ENCODE data around the gene PILRA. TPM values are rescaled to one million over a fixed set of nuclear protein-coding genes. Genes with fewer than 3 reads are reported as not detected.
"Not testable (repeated sequence)": the region's sequence is repeated elsewhere in the genome, so short reads cannot be mapped to it uniquely, and the experiment has no call there.

Gene PILRA
- total and polyA plus RNA-seq, 4 donors, result 5.8 to 21.5 (median 10.9) TPM

DNA sequence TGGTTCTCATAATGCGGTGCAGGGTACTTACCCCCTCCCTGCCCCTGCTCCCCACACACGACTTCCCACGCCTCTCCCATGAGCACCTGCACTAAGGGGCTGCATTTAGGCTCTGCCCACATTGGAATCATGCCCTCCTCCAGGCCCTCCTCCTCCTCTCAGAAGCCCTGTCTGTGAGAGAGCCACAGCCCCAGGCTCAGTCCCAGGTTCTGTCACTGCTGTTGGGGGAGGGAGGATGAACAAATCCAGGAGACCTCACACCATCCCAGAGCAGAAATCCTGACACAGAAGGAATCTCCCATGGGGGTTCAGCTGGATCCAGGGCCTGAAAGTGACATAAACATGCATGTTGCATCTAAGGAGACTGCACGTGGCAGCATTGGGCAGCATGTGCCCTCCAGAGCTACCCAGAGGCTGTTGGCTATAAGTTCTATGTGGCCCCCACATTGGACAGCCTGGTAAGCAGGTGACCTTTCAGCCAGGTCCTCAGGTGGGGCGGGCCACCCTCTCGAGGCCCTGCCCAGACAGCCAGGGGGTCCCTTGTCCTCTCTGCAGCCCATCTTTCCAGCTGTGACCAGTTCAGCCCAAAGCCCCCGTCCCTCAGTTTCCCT lies 1.6 kb upstream of the PILRA start:
- 68 to 69% methylated on average over 7 of the region's 7 CpGs for WGBS, 2 donors
- H3K27ac ChIP-seq (ENCODE audit: low read depth in 1 of 2, low read length in 2 of 2), result no peak overlapping the region
- H3K36me3 ChIP-seq (ENCODE audit: control insufficient read depth in 1 of 2, insufficient read depth in 2 of 2, low read length in 1 of 2), result no peaks in the 10 kb centered on the region
- ATAC-seq (ENCODE audit: low FRiP score) (no peak), DNase-seq (peak in 1 of 2 donors; percentile 57)
- intact Hi-C loops (cut with DNase I), result no loop called here
- H3K9me3 ChIP-seq (ENCODE audit: control insufficient read depth, low read length), result no peaks in the 10 kb centered on the region
- H3K4me1 ChIP-seq (ENCODE audit: control insufficient read depth in 1 of 2, insufficient read depth in 2 of 2, low read length in 2 of 2), result no peaks in the 10 kb centered on the region
- no peaks in the 10 kb centered on the region for H3K27me3 ChIP-seq (ENCODE audit: control insufficient read depth in 1 of 2, insufficient read depth in 2 of 2, low read length in 1 of 2)
- no peak overlapping the region for H3K4me3 ChIP-seq (ENCODE audit: low read length in 2 of 2)

DNA sequence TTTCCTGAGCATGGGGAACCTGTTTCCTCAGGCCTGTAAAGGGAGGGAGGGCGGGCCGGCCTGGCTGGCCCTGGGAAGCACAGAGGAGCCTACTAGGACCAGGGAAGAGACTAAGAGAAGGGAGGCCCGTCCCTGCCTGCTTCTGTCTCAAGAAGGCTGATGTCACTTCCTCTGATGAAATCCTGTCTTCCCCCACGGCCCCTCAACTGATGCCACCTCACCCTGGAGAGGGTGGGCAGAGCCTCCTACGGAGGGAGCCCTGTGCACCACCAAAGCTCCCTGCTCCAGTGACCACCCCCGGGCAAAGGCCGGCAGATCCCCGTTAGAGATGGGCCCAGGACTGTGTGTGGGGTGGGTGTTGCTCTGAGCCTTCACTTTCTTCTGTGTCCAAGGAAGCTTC lies 1.0 kb upstream of the PILRA start:
- no peak for ATAC-seq (ENCODE audit: low FRiP score)
- no peaks in the 10 kb centered on the region for H3K36me3 ChIP-seq (ENCODE audit: control insufficient read depth in 1 of 2, insufficient read depth in 2 of 2, low read length in 1 of 2)
- no peak for DNase-seq
- H3K4me3 ChIP-seq (ENCODE audit: low read length in 2 of 2), result no peak overlapping the region
- no peaks in the 10 kb centered on the region for H3K4me1 ChIP-seq (ENCODE audit: control insufficient read depth in 1 of 2, insufficient read depth in 2 of 2, low read length in 2 of 2)
- 51 to 61% methylated on average over 7 to 8 of the region's 8 CpGs for WGBS, 2 donors
- H3K27me3 ChIP-seq (ENCODE audit: control insufficient read depth in 1 of 2, insufficient read depth in 2 of 2, low read length in 1 of 2), result no peaks in the 10 kb centered on the region
- intact Hi-C loops (cut with DNase I), result no loop called here
- H3K9me3 ChIP-seq (ENCODE audit: control insufficient read depth, low read length), result no peaks in the 10 kb centered on the region
- no peak overlapping the region for H3K27ac ChIP-seq (ENCODE audit: low read depth in 1 of 2, low read length in 2 of 2)

GRCh38 chr7:100372694-100373093 lies 593 bp upstream of the PILRA start:
- intact Hi-C loops (cut with DNase I), result no loop called here
- Histone ChIP-seq H3K27me3 (ENCODE audit: control insufficient read depth in 1 of 2, insufficient read depth in 2 of 2, low read length in 1 of 2) (no peaks in the 10 kb centered on the region), H3K9me3 (ENCODE audit: control insufficient read depth, low read length) (no peaks in the 10 kb centered on the region), H3K27ac (ENCODE audit: low read depth in 1 of 2, low read length in 2 of 2) (no peak overlapping the region), H3K4me3 (ENCODE audit: low read length in 2 of 2) (no peak overlapping the region), H3K36me3 (ENCODE audit: control insufficient read depth in 1 of 2, insufficient read depth in 2 of 2, low read length in 1 of 2) (no peaks in the 10 kb centered on the region), H3K4me1 (ENCODE audit: control insufficient read depth in 1 of 2, insufficient read depth in 2 of 2, low read length in 2 of 2) (no peaks in the 10 kb centered on the region)
- peak in 1 of 2 donors; percentile 51 for DNase-seq
- 55 to 64% methylated on average over 5 to 6 of the region's 6 CpGs for WGBS, 2 donors
- ATAC-seq (ENCODE audit: low FRiP score), result peak; percentile 1

DNA sequence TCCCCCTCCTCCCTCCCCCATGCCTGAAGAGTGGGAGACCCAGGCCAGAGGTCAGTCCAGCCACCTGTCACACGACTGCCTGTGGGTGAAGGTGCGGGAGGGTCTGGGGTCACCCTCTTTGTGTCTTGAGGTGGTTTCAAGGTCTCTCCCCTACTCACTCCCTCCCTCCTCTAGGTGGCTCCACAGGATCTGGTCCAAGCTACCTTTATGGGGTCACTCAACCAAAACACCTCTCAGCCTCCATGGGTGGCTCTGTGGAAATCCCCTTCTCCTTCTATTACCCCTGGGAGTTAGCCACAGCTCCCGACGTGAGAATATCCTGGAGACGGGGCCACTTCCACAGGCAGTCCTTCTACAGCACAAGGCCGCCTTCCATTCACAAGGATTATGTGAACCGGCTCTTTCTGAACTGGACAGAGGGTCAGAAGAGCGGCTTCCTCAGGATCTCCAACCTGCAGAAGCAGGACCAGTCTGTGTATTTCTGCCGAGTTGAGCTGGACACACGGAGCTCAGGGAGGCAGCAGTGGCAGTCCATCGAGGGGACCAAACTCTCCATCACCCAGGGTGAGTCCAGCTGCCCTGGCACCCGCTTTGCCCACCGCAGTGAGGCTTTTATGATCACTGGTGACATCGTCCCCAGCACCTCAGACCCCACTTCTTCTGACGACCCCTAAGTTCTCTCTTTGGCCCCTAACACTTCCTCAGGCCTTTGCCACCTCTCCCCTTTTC lies 747 bp downstream of the PILRA start:
- intact Hi-C loops (cut with DNase I); H3K4me1 ChIP-seq (ENCODE audit: control insufficient read depth in 1 of 2, insufficient read depth in 2 of 2, low read length in 2 of 2); H3K4me3 ChIP-seq (ENCODE audit: low read length in 2 of 2); DNase-seq; ATAC-seq (ENCODE audit: low FRiP score); H3K36me3 ChIP-seq (ENCODE audit: control insufficient read depth in 1 of 2, insufficient read depth in 2 of 2, low read length in 1 of 2); H3K9me3 ChIP-seq (ENCODE audit: control insufficient read depth, low read length); H3K27ac ChIP-seq (ENCODE audit: low read depth in 1 of 2, low read length in 2 of 2); H3K27me3 ChIP-seq (ENCODE audit: control insufficient read depth in 1 of 2, insufficient read depth in 2 of 2, low read length in 1 of 2): not testable (repeated sequence)
- WGBS, 2 donors, result 74 to 75% methylated on average over 14 to 15 of the region's 15 CpGs

DNA sequence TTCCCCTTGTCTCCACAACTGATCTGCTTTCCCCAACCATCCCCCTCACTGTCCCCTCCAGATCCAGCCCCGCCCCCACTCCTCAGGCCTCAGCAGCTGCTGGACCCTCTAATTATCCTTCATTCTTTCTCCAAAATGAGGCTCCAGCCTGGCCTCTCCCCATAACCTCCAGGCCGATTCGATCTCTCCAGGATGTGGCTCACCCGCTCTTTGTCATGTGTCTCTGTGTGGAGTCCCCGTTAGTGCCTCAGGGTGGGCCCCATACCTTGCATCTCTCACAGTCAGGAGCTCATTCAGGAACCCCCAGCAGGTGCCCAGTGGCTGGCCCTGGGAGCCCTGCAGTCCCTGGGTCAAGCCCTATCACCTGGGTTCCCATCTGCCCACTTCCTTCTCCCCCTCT lies 1.3 kb downstream of the PILRA start:
- ATAC-seq (ENCODE audit: low FRiP score), result no peak
- WGBS, 2 donors, result 82 to 84% methylated on average over 5 of the region's 5 CpGs
- H3K27ac ChIP-seq (ENCODE audit: low read depth in 1 of 2, low read length in 2 of 2), result no peak overlapping the region
- H3K4me1 ChIP-seq (ENCODE audit: control insufficient read depth in 1 of 2, insufficient read depth in 2 of 2, low read length in 2 of 2), result no peaks in the 10 kb centered on the region
- intact Hi-C loops (cut with DNase I), result no loop called here
- no peaks in the 10 kb centered on the region for H3K36me3 ChIP-seq (ENCODE audit: control insufficient read depth in 1 of 2, insufficient read depth in 2 of 2, low read length in 1 of 2)
- no peak for DNase-seq
- no peak overlapping the region for H3K4me3 ChIP-seq (ENCODE audit: low read length in 2 of 2)
- no peaks in the 10 kb centered on the region for H3K27me3 ChIP-seq (ENCODE audit: control insufficient read depth in 1 of 2, insufficient read depth in 2 of 2, low read length in 1 of 2)
- H3K9me3 ChIP-seq (ENCODE audit: control insufficient read depth, low read length), result no peaks in the 10 kb centered on the region

DNA sequence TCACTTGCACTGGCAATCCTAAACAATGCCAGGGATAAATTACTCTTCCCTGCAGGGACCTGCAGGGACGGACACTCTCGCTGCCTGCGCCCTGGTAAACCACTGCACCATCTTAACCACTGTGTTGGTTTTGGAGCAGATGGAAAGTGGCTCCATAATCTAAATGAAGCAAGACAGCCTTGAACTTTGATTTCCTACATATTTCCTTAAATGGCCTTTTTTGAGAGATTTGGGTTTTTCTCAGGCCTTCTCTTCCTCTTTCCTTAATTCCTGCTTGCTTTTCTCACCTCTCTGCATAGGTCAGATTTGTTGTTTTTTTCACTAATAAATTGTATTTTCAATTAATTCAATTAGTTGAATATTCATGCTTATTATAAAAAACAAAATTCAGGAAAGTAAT lies 2.8 kb downstream of the PILRA start:
- ATAC-seq (ENCODE audit: low FRiP score), result no peak
- no peaks in the 10 kb centered on the region for H3K36me3 ChIP-seq (ENCODE audit: control insufficient read depth in 1 of 2, insufficient read depth in 2 of 2, low read length in 1 of 2)
- H3K4me3 ChIP-seq (ENCODE audit: low read length in 2 of 2), result no peak overlapping the region
- intact Hi-C loops (cut with DNase I), result no loop called here
- H3K27me3 ChIP-seq (ENCODE audit: control insufficient read depth in 1 of 2, insufficient read depth in 2 of 2, low read length in 1 of 2), result no peaks in the 10 kb centered on the region
- 96 to 98% methylated on average over 3 of the region's 3 CpGs for WGBS, 2 donors
- H3K9me3 ChIP-seq (ENCODE audit: control insufficient read depth, low read length), result no peaks in the 10 kb centered on the region
- DNase-seq, result no peak
- H3K4me1 ChIP-seq (ENCODE audit: control insufficient read depth in 1 of 2, insufficient read depth in 2 of 2, low read length in 2 of 2), result no peaks in the 10 kb centered on the region
- no peak overlapping the region for H3K27ac ChIP-seq (ENCODE audit: low read depth in 1 of 2, low read length in 2 of 2)

GRCh38 chr7:100378114-100378755 lies 4.9 kb downstream of the PILRA start:
- WGBS, 2 donors, result 89 to 91% methylated on average over 4 of the region's 4 CpGs
- Histone ChIP-seq H3K27me3 (ENCODE audit: control insufficient read depth in 1 of 2, insufficient read depth in 2 of 2, low read length in 1 of 2) (no peaks in the 10 kb centered on the region), H3K36me3 (ENCODE audit: control insufficient read depth in 1 of 2, insufficient read depth in 2 of 2, low read length in 1 of 2) (no peaks in the 10 kb centered on the region), H3K9me3 (ENCODE audit: control insufficient read depth, low read length) (no peaks in the 10 kb centered on the region), H3K27ac (ENCODE audit: low read depth in 1 of 2, low read length in 2 of 2) (no peak overlapping the region), H3K4me3 (ENCODE audit: low read length in 2 of 2) (no peak overlapping the region), H3K4me1 (ENCODE audit: control insufficient read depth in 1 of 2, insufficient read depth in 2 of 2, low read length in 2 of 2) (no peaks in the 10 kb centered on the region)
- intact Hi-C loops (cut with DNase I), result no loop called here
- no peak for ATAC-seq (ENCODE audit: low FRiP score)
- no peak for DNase-seq

GRCh38 chr7:100380196-100380595 lies 6.9 kb downstream of the PILRA start:
- intact Hi-C loops (cut with DNase I), result no loop called here
- no peak overlapping the region for H3K4me3 ChIP-seq (ENCODE audit: low read length in 2 of 2)

More at GRCh38 chr7:100380196-100380595, 6.9 kb downstream of the PILRA start:
- no peaks in the 10 kb centered on the region for H3K27me3 ChIP-seq (ENCODE audit: control insufficient read depth in 1 of 2, insufficient read depth in 2 of 2, low read length in 1 of 2)
- H3K4me1 ChIP-seq (ENCODE audit: control insufficient read depth in 1 of 2, insufficient read depth in 2 of 2, low read length in 2 of 2), result no peaks in the 10 kb centered on the region
- no peaks in the 10 kb centered on the region for H3K36me3 ChIP-seq (ENCODE audit: control insufficient read depth in 1 of 2, insufficient read depth in 2 of 2, low read length in 1 of 2)
- no peak for DNase-seq
- H3K9me3 ChIP-seq (ENCODE audit: control insufficient read depth, low read length), result no peaks in the 10 kb centered on the region
- WGBS, 2 donors, result 83 to 85% methylated on average over 4 of the region's 4 CpGs
- ATAC-seq (ENCODE audit: low FRiP score), result no peak
- no peak overlapping the region for H3K27ac ChIP-seq (ENCODE audit: low read depth in 1 of 2, low read length in 2 of 2)

Data from aorta (tissue), 5 donors.